HG03175 (cell line): Measurements from ENCODE around the gene GATA3.
A peak's percentile ranks its signal among the peaks of the same experiment; 100 is the strongest.

Experiments used
- ATAC-seq: cut with Tn5 transposase; IDR thresholded peaks from one replicate; pipeline ENCODE4 v1.9.1; 2021; ENCODE audit warnings: mild to moderate bottlenecking, moderate library complexity; ENCODE audit not compliant: unreplicated experiment

The GATA3 gene

GRCh38 chr10:8050556-8051108 is 3.9 kb upstream of the GATA3 start:
- no peak for ATAC-seq

- no peak for ATAC-seq
Measured at GRCh38 chr10:8051109-8051821, 3.2 kb upstream of the GATA3 start.

- ATAC-seq, result no peak
Measured at GRCh38 chr10:8051851-8052257, 2.6 kb upstream of the GATA3 start.

GRCh38 chr10:8052341-8052955 is 2.0 kb upstream of the GATA3 start:
- no peak for ATAC-seq

- ATAC-seq, result no peak
Measured at GRCh38 chr10:8052956-8053445, 1.5 kb upstream of the GATA3 start.

GRCh38 chr10:8053446-8054243 is 843 bp upstream of the GATA3 start:
- ATAC-seq, result peak; percentile 73

GRCh38 chr10:8054244-8054493 is 319 bp upstream of the GATA3 start:
- ATAC-seq, result peak; percentile 6

GRCh38 chr10:8055420-8056349 is 1.2 kb downstream of the GATA3 start:
- no peak for ATAC-seq

- no peak for ATAC-seq
Measured at GRCh38 chr10:8056378-8056777, 1.9 kb downstream of the GATA3 start.

- ATAC-seq, result peak; percentile 29
Measured at GRCh38 chr10:8056871-8057331, 2.4 kb downstream of the GATA3 start.

GRCh38 chr10:8057636-8058273 is 3.3 kb downstream of the GATA3 start:
- no peak for ATAC-seq

- no peak for ATAC-seq
Measured at GRCh38 chr10:8058274-8059111, 4.0 kb downstream of the GATA3 start.

- no peak for ATAC-seq
Measured at GRCh38 chr10:8059191-8059936, 4.9 kb downstream of the GATA3 start.

- peak; percentile 36 for ATAC-seq
Measured at GRCh38 chr10:8060010-8060703, 5.7 kb downstream of the GATA3 start.

- no peak for ATAC-seq
Measured at GRCh38 chr10:8060704-8061121, 6.2 kb downstream of the GATA3 start.

- no peak for ATAC-seq
Measured at GRCh38 chr10:8061274-8062211, 7.1 kb downstream of the GATA3 start.
